HG02885 (cell line): Measurements from ENCODE around the gene SCARF2.
"Not testable (repeated sequence)": the region's sequence is repeated elsewhere in the genome, so short reads cannot be mapped to it uniquely, and the experiment has no call there.

Source experiments
- ATAC-seq: cut with Tn5 transposase; IDR thresholded peaks from one replicate; pipeline ENCODE4 v1.9.1; 2021; ENCODE audit warnings: mild to moderate bottlenecking; ENCODE audit not compliant: unreplicated experiment, poor library complexity

Gene SCARF2, protein sequence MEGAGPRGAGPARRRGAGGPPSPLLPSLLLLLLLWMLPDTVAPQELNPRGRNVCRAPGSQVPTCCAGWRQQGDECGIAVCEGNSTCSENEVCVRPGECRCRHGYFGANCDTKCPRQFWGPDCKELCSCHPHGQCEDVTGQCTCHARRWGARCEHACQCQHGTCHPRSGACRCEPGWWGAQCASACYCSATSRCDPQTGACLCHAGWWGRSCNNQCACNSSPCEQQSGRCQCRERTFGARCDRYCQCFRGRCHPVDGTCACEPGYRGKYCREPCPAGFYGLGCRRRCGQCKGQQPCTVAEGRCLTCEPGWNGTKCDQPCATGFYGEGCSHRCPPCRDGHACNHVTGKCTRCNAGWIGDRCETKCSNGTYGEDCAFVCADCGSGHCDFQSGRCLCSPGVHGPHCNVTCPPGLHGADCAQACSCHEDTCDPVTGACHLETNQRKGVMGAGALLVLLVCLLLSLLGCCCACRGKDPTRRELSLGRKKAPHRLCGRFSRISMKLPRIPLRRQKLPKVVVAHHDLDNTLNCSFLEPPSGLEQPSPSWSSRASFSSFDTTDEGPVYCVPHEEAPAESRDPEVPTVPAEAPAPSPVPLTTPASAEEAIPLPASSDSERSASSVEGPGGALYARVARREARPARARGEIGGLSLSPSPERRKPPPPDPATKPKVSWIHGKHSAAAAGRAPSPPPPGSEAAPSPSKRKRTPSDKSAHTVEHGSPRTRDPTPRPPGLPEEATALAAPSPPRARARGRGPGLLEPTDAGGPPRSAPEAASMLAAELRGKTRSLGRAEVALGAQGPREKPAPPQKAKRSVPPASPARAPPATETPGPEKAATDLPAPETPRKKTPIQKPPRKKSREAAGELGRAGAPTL

DNA sequence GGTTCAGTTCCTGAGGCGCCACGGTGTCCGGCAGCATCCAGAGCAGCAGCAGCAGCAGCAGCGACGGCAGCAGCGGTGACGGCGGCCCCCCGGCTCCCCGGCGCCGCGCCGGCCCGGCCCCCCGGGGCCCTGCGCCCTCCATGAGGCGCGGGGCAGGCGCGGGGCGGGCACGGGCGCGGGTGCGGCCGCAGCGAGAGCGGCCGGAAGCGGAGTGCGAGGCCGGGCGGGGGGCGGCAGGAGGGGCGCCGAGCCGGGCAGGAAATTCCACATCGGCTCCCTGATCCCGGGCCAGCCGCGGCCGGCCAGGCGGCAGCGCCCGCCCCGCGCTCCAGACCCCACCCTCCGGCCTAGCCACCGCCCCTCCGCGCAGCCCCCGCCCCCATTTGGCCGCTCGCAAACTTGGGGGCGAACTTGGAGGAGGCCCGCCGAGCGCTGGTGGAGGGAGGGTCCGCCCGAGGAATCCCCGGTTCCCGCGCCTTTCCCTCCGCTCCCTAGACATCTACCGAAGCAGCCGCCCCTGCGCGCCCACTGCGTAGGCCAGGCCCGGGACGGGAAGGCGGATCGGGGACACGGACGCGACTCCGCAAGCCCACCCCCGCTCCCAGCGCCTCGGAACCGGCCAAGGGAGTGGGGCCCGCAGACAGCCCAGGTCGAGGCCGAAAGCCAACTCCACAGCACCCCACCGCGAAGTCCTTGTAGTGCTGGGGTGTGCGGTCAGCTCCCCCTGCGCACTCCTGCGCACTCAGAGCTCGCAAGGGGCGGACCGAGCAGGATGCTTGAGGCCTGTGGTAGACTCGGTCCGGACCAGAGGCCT, at the start of gene SCARF2:
Gene SCARF2, minus strand, starts transcription at position 213 of the 814 bp plus-strand sequence. Its CDS starts 71 bp downstream, at position 142.
- ATAC-seq, result no peak

DNA sequence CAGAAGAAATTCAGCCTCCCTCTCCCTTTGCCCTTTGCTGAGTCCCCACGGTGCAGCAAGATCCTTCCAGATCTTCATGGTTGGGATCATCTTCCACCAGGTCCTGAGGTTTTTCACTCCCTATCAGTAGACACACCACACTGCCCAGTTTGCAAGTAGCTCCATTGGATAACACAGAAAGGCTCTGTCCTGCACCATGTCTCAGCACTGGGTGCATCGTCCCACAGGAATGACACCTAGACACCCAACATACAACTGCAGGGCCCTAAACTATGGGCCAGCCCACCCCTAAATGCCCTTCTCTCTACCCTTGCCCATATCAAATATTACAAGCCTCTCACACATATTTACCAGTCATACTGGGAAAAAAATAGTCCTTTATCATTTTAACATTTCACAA, 48.6 kb upstream of the SCARF2 start:
- no peak for ATAC-seq

DNA sequence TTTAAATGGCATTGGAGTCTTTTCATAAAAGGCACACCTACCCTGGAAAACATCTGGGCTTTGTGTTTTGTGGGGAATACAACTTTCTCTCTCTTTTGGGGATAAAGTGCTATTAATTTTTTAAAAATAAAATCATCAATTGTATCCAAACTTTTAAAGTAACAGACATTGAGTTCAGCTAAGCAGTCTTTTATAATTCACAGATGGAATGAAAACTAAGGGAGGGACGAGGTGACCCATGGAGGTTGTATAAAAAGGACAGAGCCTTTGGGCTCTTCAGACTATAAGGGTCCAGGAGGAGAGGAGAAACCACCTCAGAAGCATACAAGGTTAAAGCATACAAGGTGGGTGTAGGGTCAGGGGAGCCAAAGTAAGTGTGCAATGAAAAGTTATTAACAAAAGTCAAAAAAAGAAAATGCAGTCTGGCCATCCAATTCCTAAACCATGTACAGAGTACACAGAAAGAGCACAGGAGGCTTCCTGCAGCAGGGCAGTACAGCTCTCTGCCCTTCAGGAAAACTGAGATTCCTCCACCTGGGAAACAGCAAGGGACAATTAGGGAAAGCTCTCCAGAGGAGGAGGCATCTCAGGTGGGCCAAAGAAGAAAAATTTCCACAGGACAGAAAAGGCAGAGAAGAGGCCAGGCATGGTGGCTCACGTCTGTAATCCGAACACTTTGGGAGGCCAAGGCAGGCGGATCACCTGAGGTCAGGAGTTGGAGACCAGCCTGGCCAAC, 47.5 kb upstream of the SCARF2 start:
- no peak for ATAC-seq

DNA sequence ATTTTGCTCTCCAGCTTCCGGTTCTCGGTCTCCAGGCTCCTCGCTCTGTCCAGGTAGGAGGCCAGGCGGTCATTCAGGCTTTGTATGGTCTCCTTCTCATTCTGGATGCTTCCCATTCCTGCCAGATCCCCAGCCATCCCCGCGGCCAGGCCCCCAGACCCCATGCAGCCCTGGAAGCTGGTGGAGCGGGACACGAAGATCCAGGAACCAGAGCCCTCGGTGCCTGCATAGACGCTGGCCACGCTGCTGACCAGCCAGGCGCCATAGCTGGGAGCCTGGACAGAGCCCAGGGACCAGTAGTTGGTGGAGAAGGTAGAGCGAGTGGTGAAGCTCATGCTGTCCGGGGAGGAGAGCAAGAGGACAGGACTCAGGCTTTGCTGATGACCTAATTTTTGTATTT, 46.1 kb upstream of the SCARF2 start:
- no peak for ATAC-seq

DNA sequence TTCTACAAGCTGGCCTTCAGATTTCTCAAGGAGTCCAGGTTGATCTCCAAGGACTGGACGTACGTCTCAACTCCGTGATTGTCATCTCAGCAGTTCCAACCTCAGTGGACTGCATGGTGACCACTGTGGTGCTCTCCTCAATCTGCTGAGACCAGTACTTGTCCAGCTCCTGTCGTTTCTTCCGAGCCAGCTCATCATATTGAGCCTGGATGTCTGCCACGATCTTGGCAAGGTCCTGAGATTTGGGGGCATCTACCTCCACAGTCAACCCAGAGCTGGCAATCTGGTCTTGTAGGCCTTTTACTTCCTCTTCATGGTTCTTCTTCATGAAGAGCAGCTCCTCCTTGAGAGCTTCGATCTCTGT, 45.5 kb upstream of the SCARF2 start:
- ATAC-seq, result not testable (repeated sequence)

DNA sequence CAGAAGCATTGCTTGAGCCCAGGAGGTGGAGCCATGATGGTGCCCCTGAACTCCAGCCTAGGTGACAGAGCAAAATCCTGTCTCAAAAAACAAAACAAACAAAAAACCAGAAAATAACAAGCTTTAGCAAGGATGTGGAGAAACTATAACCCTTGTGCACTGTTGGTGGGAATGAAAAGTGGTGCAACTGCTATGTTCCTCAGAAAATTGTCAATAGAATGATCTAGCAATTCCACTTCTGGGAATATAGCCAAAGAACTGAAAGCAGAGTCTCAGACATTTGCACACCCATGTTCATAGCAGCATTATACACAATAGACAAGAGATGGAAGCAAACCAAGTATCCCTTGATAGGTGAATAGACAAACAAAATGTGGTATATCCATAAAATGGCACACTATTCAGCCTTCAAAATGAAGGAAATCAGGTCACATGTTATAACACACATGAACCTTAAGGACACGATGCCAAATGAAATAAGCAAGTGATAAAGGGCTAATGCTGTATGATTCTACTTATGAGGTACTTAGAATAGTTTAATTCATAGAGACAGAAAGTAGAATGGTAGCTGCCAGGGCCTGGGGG, 42.1 kb upstream of the SCARF2 start:
- ATAC-seq, result no peak

DNA sequence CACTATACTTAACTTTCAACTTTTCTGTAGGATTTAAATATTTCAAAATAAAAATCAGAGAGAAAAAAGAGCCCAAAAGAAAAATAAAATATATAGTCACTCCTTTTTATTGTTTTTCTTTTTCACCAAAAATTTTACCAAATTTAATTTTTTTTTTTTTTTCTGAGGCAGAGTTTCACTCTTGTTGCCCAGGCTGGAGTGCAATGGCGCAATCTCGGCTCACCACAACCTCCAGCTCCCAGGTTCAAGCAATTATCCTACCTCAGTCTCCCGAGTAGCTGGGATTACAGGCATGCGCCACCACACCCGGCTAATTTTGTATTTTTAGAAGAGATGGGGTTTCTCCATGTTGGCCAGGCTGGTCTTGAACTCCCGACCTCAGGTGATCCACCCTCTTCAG, 40.4 kb upstream of the SCARF2 start:
- not testable (repeated sequence) for ATAC-seq

DNA sequence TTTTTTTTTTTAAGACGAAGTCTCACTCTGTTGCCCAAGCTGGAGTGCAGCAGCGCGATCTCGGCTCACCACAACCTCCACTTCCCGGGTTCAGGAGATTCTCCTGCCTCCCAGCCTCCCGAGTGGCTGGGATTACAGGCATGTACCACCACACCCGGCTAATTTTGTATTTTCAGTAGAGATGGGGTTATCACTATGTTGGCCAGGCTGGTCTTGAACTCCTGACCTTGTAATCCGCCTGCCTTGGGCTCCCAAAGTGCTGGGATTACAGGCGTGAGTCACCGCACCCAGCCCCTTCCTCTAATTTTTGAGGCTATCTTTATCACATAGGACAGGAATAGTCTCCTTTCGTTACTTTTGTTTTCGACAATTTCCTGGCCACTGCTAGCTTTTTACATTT, 37.9 kb upstream of the SCARF2 start:
- ATAC-seq, result not testable (repeated sequence)

DNA sequence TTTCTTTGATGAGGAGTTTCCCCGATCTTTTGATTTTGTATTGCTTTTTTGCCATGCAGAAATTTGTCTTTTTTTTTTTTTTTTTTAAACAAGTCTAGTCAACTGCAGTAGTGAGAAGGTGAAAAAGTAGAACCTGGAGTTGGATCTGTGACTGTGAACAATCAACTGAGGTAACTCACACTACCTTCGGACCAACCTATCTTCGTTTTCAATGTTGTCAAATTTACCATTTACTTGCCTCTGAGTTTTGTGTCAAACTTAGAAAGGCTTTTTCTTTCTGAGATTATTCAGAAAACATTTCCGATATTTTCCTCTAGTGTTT, 37.5 kb upstream of the SCARF2 start:
- no peak for ATAC-seq

DNA sequence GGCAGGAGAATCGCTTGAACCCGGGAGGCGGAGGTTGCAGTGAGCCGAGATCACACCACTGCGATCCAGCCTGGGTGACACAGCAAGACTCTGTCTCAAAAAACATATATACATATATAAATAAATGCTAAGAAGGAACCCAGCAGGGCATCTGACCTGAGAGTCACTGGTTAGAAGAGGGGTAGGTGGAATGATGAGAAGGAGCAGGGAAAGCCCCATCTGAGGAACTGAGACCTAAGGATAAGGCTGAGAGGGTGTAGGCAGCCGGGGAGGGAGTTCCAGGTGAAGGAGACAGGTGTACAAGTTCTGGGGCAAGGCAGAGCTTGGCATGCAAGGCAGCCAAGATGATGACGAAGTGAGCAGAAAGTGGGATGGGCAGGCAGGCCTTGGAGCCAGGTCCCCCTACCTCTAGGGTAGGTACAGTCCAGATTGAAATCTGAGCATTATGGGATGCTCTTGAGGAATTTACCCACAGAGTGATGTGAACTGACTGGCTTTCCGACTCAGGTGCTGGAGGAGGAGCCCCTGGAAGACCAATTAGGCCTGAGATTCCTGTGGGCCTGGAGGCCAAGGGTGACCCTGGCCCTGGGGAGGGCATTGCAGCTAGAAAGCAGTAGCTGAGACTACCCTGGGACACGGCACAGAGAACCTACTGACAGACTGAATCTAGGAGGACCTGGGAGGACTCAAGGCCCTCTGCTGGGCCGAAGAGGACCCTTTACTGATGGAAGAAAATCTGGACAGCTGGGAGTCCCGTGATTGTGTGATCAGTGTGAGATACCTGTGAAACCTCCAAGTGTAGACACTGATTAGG, 35.2 kb upstream of the SCARF2 start:
- no peak for ATAC-seq

DNA sequence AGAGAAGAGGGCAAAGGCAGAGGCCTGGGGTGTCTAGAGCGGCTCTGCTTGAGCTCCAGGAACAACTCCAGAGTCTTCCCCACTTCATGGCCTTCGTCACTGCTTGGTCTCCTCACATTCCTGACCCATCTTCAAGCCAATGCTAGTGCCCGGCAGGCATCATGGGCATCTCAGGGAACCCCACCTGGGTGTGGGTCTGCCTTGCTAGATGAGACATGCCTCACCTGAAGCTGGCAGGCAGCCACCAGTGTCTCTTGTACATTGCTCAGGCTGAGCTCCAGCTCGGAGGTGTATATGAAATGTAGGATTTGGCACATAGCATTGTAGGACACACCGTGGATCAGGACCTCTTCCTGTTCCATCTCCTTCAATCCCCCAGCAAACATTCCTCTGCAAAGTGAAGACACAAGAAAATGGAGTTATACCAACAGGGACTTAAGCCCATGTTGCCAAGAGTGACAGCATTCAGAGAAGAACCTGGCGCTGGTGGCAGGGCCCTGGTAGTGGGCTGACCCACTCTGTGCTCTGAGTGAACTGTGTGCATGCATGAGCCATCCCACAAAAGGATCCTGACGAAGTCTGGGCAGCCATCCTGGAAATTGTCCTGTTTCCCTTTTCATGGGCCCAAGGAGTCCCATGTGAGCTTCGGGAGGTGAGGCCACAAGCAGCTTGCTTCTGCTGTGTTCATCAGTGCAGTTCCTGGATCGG, 33.7 kb upstream of the SCARF2 start:
- no peak for ATAC-seq

DNA sequence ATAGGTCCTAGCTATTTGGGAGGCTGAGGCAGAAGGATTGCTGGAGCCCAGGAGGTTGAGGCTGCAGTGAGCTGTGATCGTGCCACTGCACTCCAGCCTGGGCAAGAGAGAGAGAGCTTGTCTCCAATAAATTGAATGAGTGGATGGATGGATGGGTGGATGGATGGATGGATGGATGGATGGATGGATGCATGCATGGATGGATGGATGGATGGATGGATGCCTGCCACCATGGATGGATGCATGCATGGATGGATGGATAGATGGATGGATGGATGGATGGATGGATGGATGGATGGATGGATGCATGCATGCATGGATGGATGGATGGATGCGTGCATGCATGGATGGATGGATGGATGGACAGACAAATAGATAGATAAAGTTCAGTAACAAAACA, 32.9 kb upstream of the SCARF2 start:
- not testable (repeated sequence) for ATAC-seq

DNA sequence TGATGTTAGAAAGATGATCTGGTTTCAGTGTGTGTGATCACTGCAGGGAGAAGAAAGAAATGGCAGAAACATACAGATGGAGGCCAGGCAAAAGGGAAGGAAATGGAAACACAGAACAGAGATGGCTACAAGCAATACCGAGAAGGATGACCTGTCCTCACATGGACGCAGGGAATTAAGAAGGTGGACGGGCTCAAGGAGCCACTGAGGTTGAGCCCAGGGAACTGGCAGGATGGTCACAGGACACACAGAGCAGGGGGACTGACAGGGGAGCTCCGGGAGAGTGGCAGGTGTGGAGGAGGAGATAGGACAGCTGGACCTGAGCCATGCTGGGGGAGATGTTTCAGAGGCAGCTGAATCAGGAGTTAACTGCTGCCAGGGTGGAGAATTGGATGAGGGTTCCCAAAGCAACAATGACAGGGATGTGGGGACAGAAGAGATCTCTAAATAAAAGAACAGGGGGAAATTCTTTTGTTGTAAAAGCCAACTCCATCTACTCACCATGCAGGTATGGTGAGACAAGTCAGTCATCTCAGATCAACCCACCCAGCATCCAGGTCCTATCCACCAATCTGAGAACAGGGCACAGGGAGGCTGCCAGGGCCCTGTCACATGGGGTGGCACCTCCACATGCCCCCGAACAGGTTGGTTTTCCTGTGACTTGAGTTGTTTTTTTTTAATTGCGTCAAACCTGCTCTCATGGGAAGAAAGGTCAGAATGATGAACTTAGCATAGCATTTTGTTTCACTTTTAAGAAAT, 31.7 kb upstream of the SCARF2 start:
- ATAC-seq, result no peak

DNA sequence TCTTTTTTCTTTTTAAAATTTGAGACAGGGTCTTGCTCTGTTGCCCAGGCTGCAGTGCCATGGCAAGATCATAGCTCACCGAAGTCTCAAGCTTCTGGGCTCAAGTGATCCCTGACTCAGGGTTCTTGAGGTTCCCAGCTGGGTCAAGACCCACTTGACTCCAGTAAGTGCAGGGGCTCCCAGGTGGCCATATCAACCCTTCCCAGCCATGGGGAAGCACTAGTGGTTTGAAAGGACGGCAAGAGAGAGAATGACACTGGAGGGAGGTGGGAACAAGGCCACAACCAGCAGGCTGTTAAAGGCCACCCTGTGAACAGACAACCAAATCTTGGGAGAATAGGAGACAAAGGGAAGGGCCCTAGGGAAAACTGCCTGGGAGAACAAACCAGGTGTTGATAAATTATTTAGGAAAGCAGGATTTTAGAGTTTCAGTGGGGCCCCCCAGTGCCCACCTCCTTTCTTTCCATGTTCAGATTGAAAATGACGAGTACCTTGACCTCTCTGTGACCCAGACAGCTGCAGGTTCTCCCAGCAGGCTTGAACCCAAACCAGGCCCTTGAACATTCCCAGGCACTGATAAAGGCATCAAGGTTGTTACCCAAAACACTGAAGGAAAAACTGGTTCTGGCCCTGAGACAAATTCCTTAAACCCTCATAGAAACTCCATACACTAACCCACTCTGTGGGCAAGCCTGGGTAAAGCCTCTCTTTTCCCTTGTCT, 29.2 kb upstream of the SCARF2 start:
- no peak for ATAC-seq

DNA sequence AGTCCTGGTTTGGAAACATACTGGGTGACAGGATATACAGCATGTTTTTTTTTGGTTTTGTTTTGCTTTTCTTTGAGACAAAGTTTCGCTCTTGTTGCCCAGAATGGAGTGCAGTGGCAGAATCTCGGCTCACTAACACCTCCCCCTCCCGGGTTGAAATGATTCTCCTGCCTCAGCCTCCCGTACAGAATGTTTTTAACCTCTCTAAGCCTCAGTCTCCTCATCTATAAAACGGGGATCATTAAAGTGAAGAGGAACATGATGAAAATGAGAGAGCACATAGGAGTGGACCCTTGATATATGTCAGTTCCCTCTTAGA, 28.1 kb upstream of the SCARF2 start:
- ATAC-seq, result no peak

DNA sequence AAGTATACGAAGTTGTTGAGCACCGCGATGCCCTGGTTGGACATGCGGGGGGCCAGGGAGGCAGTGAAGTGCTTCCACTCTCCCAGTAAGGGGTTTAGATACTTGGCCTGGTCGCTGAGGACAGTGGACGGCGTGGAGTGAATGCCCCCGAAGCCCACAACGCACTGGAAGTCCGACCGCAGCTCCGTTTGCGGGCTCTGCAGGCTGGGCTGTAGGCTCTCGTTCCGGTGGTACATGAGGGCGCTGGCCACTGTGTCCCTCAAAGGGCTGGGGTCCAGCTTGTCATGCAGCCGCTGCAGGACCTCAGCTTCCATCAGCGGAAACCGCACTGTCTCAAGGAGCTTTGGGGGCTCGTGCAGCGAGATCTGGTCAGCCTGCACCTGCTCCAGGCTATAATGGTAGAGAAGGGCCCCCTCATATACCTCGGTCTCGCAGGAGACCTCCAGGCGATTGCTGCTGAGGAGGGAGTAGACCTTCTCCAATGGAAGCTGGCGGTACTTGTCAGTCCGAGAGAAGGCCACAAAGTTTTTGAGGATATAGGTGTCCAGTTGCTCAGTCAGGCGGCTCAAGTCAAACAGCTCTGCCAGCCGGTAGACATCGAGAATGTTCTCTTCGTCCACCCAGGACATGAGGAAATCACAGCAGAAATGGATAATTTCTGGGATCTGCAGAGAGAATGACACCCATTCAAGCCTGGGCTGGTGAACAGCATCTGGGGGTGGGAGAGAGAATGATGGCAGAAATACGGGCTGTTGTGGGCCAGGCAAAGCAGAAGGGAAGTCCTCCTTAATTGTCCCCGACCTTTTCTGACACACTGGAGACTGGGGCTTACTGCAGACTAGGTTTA, 27.5 kb upstream of the SCARF2 start:
- no peak for ATAC-seq
